Mammary epithelial cell (primary cell): ENCODE measurements around the gene LARGE2.

ENCODE experiments used
- CTCF ChIP-seq, 2 donors: IDR thresholded peaks in 1 of 2; conservative IDR thresholded peaks in 1 of 2; 2 replicates each; pipeline ENCODE4 v1.5.1; 2011 to 2012; ENCODE audit warnings: inconsistent platforms in 2 of 2, low read length in 2 of 2, mild to moderate bottlenecking in 2 of 2, control low read depth in 1 of 2, low read depth in 1 of 2; ENCODE audit not compliant: insufficient read depth in 1 of 2; ENCODE audit errors: extremely low read depth in 1 of 2
- EZH2 ChIP-seq: IDR thresholded peaks from 2 replicates; pipeline ENCODE4 v1.6.1; 2012; ENCODE audit warnings: low read length, inconsistent platforms, borderline replicate concordance

GRCh38 chr11:45942381-45942780, 19.9 kb downstream of the LARGE2 start:
- TF ChIP-seq CTCF (conservative IDR thresholded peaks at IDR 0.05 in 1 of 2, IDR thresholded peaks at IDR 0.05 in 1 of 2; ENCODE audit: extremely low read depth in 1 of 2, insufficient read depth in 1 of 2, low read depth in 1 of 2, low read length in 2 of 2) (no peak), EZH2 (no peak)
